Femur (tissue), 1 donor: ENCODE results near the gene PADI3.

Source experiments
- DNase-seq: peaks from one replicate; pipeline ENCODE4 v3.0.0-alpha.2; 2017

PADI3 gene, protein sequence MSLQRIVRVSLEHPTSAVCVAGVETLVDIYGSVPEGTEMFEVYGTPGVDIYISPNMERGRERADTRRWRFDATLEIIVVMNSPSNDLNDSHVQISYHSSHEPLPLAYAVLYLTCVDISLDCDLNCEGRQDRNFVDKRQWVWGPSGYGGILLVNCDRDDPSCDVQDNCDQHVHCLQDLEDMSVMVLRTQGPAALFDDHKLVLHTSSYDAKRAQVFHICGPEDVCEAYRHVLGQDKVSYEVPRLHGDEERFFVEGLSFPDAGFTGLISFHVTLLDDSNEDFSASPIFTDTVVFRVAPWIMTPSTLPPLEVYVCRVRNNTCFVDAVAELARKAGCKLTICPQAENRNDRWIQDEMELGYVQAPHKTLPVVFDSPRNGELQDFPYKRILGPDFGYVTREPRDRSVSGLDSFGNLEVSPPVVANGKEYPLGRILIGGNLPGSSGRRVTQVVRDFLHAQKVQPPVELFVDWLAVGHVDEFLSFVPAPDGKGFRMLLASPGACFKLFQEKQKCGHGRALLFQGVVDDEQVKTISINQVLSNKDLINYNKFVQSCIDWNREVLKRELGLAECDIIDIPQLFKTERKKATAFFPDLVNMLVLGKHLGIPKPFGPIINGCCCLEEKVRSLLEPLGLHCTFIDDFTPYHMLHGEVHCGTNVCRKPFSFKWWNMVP

GRCh38 chr1:17248781-17249180 lies at the start of gene PADI3:
TSS of gene PADI3 (plus strand) at chr1:17249098. CDS start at chr1:17249138, 40 bp downstream.
- DNase-seq, result no peak

GRCh38 chr1:17199267-17200044 lies 49.4 kb upstream of the PADI3 start:
- DNase-seq, result peak; percentile 7

DNA sequence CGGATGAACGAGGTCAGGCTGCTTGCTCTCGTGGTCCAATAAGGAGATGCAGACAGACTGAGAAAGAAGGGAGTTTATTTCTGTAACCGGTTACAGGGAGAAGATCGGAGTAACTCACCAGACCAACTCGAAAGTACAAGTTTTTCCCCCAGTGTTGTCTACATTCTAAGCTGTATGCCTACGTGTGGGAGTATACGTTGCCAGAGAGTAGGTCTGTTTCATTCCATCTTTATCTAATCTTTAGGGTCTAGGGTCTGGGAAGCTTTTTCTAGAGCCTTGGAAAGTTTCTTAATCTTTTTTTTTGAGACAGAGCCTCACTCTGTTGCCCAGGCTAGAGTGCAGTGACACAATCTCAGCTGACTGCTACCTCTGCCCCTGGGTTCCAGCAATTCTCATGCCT lies 48.7 kb upstream of the PADI3 start:
- no peak for DNase-seq

GRCh38 chr1:17200756-17201155 lies 48.1 kb upstream of the PADI3 start:
- DNase-seq, result no peak

GRCh38 chr1:17201201-17202021 lies 47.5 kb upstream of the PADI3 start:
- DNase-seq, result no peak

- DNase-seq, result no peak
These were observed 44.1 kb upstream of the PADI3 start, which contains the start of gene PADI1 for GRCh38 chr1:17204546-17205440. TSS of gene PADI1 (plus strand) at chr1:17205128. CDS start at chr1:17205218, 90 bp downstream.

- no peak for DNase-seq
These were observed 43.2 kb upstream of the PADI3 start for GRCh38 chr1:17205652-17206051.

DNA sequence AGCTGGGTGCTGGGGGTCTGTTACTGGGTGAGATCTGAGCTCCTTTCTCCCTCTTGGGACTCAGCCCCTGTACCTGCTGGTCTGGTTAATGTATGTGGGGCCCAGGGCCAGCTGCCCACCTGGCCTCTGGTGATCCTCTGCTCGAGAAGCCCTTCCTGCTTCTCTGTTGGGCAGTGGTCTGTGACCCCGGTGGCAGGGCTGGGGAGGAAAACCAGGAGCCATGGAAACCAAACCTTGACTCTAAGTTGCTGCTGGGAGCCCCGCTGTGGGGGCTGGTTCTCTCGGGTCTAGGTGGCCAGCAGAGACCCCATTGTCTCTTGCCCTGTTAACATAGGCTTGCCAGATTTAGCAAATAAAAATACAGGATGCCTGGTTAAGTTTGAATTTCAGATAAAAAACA lies 42.7 kb upstream of the PADI3 start:
- DNase-seq, result no peak

GRCh38 chr1:17207046-17207445 lies 41.9 kb upstream of the PADI3 start:
- peak; percentile 44 for DNase-seq

- no peak for DNase-seq
These were observed 41.4 kb upstream of the PADI3 start for GRCh38 chr1:17207540-17207939.

GRCh38 chr1:17207966-17208418 lies 40.9 kb upstream of the PADI3 start:
- DNase-seq, result no peak

DNA sequence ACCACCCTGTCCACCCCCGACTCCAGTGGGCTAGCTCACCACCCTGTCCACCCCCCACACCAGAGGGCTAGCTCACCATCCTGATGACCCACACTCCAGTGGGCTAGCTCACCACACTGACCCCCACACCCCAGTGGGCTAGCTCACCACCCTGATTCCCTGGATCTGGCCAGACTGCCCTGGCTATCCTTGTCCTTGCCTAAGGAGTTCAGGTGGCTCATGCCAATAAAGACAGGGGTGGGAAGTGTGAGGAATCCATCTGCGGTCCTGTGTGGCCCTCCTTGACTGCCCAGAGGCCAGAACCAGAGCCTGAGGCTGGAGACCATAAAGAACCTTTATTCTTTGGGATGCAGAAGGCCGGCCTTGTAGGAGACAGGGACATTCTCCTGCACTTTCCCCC lies 40.4 kb upstream of the PADI3 start:
- no peak for DNase-seq

DNA sequence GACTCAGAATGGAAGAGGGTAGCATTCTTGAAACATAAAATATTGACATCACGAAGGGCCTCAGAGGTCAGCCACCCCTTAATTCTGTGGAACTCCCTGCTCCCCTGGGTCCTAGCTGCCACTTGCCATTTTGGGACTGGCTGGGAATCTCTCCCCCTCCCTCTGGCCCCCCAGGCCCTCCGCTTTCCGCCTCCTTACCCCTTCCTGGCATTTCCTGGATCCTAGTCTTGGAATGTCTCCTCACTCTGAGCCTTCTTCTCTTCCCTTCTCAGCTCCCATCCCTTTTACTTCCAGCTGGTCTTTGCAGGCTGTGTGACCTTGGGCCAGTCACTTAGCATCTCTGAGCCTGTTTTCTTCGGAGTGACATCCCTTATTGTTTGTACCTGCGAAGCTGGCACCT lies 39.5 kb upstream of the PADI3 start:
- no peak for DNase-seq

- DNase-seq, result no peak
These were observed 38.7 kb upstream of the PADI3 start for GRCh38 chr1:17210176-17210575.

DNA sequence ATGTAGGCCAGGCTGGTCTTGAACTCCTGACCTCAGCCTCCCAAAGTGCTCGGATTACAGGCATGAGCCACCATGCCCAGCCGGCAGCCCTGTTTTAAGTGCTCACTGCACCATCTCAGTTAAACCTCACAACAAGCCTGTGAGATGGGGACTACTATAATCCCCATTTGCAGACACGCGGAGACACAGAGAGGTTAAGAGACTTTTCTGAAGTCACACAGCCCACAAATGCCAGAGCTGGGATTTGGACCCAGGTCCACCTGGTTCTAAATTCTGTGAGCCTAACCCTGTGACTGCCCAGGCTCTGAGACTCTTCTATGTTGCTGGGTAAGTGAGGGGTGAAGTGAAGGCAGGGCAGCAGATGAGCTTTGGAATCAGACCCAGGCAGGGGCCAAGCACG lies 37.5 kb upstream of the PADI3 start:
- DNase-seq, result no peak

DNA sequence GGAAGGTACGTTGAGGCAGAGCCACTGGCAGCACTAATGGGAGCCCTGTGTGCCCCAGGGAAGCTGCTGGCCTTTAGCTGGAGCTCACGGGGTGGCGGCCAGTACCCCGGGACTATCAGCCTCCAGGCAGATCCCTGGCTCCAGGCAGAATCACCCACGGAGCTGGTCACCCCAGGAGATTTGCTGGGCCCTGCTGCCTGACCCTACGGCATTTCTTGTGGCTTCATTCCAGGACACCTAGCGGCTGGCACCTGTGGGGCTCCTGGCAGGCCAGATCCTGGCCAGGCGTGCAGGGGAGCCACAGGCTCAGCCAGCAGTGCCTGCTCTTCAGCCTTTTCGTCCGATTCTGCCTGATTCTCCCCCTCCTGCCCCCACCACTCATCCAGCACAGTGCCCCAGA lies 36.9 kb upstream of the PADI3 start:
- DNase-seq, result no peak

GRCh38 chr1:17212487-17213121 lies 36.3 kb upstream of the PADI3 start:
- DNase-seq, result peak; percentile 83

GRCh38 chr1:17213148-17213781 lies 35.6 kb upstream of the PADI3 start:
- no peak for DNase-seq

DNA sequence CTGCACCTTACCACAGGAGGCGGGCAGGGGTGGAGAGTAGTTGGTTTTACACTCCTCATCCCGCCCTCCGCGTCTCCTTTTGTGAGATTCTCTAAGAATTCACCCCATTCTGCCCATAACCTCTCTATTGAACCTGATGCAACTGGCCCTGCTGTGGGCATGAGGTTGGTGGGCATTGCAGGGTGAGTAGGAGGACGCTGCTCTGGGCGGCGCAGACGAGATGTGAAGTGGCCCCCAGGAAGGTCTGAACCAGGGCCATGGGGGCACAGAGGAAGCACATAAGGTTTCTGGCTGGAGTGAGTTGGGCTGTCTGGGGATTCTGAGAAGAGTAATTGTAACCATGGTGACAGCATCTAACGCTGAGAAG lies 35.1 kb upstream of the PADI3 start:
- DNase-seq, result no peak

DNA sequence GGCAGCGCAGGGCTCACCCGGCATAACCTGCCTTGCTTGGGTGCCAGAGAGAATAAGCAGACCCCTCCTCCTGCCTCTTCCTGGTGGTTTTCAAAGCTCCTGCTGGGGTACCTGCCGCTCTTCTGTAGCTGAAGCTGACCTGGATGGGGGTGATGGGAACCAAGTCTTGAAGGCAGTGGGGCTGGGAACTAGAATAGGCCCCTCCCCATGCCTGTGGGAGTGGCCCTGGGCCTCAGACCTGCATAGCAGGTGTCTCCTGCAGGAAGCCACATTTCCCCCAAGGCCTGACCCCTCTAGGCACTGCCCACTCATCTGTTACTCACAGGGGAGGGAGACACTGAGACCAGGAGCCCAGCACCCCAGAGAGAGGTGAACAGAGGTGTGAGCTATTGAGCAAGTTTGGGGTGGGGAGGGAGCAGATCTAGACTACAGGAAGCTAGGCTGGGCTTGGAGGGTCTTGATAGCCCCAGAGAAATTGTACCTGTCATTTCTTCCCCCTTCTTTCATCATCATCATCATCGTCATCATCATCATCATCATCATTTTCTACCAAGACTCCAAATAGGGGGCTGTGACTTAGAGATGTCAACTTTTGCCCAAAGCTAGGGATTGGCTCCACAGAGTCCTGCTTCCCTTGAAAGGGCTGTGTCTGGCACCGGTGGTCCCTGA lies 33.9 kb upstream of the PADI3 start:
- DNase-seq, result no peak
